DOHH2 (cell line): ENCODE data around the gene WASF2.

ENCODE experiments used
- EZH2phosphoT487 ChIP-seq: fragments of 200-600 bp; sonication (generic); IDR thresholded peaks from 2 replicates; pipeline ENCODE4 v1.6.1; 2017; ENCODE audit warnings: borderline replicate concordance, mild to moderate bottlenecking, antibody characterized with exemption, low read length, moderate library complexity, mixed read lengths
- TF ChIP-seq, protein P1 (sequence below): fragments of 200-600 bp; sonication (generic); IDR thresholded peaks from one replicate; pipeline ENCODE4 v1.5.1; 2014; ENCODE audit warnings: antibody characterized with exemption, mild to moderate bottlenecking, low read depth, low read length; ENCODE audit not compliant: poor library complexity, severe bottlenecking

DNA sequence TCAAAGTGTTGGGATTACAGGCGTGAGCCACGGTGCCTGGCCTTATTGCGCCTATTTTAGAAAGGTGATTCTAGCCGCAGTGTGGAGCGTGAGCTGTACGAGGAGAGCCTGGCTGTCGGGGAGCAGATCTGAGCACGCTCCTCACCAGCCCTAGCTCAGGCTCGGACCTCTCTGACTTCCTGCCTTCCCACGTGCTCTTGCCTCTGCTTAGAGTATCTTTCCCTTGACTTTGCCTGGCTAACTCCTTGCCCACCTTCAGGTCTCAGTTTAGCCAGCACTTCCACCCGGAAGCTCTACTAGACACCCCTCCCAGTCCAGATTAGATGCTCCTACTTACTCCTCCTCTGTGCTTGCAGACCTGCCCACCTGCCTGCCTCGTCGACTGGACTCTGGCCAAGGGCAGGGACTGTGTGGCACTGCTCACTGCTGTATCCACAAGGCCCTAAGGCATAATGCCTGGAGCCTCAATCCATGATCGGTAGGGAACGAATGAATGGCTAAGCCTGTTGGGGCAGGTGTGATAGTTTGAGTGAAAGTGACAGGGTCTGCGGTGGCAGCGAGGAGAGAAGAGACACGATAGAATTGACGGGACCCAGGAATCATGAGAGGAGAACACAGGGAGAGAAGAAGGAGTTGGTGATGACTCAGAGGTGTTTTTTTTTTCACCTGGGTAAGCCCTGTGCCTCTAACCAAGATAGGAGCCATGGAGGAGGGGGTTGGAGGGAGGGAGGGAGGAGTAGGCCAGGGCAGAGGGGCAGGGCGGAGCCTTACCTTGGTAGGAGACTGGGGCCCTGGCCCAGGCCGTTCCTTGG, 28.1 kb upstream of the WASF2 start:
- TF ChIP-seq, protein P1, sequence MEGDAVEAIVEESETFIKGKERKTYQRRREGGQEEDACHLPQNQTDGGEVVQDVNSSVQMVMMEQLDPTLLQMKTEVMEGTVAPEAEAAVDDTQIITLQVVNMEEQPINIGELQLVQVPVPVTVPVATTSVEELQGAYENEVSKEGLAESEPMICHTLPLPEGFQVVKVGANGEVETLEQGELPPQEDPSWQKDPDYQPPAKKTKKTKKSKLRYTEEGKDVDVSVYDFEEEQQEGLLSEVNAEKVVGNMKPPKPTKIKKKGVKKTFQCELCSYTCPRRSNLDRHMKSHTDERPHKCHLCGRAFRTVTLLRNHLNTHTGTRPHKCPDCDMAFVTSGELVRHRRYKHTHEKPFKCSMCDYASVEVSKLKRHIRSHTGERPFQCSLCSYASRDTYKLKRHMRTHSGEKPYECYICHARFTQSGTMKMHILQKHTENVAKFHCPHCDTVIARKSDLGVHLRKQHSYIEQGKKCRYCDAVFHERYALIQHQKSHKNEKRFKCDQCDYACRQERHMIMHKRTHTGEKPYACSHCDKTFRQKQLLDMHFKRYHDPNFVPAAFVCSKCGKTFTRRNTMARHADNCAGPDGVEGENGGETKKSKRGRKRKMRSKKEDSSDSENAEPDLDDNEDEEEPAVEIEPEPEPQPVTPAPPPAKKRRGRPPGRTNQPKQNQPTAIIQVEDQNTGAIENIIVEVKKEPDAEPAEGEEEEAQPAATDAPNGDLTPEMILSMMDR: no peak
- TF ChIP-seq EZH2phosphoT487: no peak
